HepG2 (cell line): ENCODE measurements around the gene ADPRHL1. TPM values are rescaled to one million over a fixed set of nuclear protein-coding genes. Genes with fewer than 3 reads are reported as not detected.

Source experiments
- ATAC-seq: fragments of 200-7000 bp; cut with Tn5 transposase; 3 replicates; pipeline ENCODE4 v1.9.1; 2020; ENCODE audit warnings: mild to moderate bottlenecking, moderate library complexity
- BruUV-seq: library from RNA; stranded (reverse); fragments of 400-500 nt; replicated peaks from 2 replicates; lab custom pipeline; 2021; lab: Mats Ljungman, UMichigan
- CTCF ChIA-PET: fragments of 300-600 bp; formaldehyde crosslinking; extraction: SDS; loops from one replicate; lab custom pipeline; 2021; ENCODE audit warnings: low total read pairs, inconsistent platforms, low intra/inter-chr PET ratio; lab: Yijun Ruan, JAX
- POLR2A ChIA-PET: fragments of 350-600 bp; sonication (Branson Sonifier 250); formaldehyde crosslinking; loops from one replicate; lab custom pipeline; 2020; ENCODE audit warnings: antibody characterized with exemption, inconsistent platforms; lab: Yijun Ruan, JAX
- DNase-seq: peaks from one replicate; pipeline ENCODE4 v3.0.0-alpha.2; 2015; ENCODE audit warnings: low spot score
- FAIRE-seq: peaks from 3 replicates; lab custom pipeline; 2011; peaks lifted over from hg19 to GRCh38; lab: Jason Lieb, UNC
- H2AFZ ChIP-seq: one replicate; pipeline ENCODE4 v1.6.1; 2011; ENCODE audit warnings: low read length, inconsistent platforms
- H3K27ac ChIP-seq: fragments of 300-600 bp; 3 replicates; pipeline ENCODE4 v1.8.0; 2011; ENCODE audit warnings: mixed run types, mild to moderate bottlenecking, mixed read lengths, low read length, inconsistent platforms; ENCODE audit not compliant: insufficient read depth; ENCODE audit errors: extremely low read length
- H3K27me3 ChIP-seq, 2 experiments: fragments of 200-600 bp in 1 of 2; 2 replicates in 1 of 2; 3 replicates in 1 of 2; pipeline versions ENCODE4 v1.6.0 to v1.8.0; 2011; ENCODE audit warnings: low read length in 2 of 2, mild to moderate bottlenecking in 2 of 2, moderate library complexity in 2 of 2, inconsistent platforms in 1 of 2; ENCODE audit not compliant: insufficient read depth in 2 of 2, control insufficient read depth in 1 of 2
- H3K36me3 ChIP-seq, 2 experiments: fragments of 200-600 bp in 1 of 2; replicated peaks in 1 of 2; 2 replicates in 1 of 2; 3 replicates in 1 of 2; pipeline versions ENCODE4 v1.5.1 to v1.8.0; 2011; ENCODE audit warnings: low read length in 2 of 2, inconsistent platforms in 1 of 2; ENCODE audit not compliant: insufficient read depth in 2 of 2, control insufficient read depth in 1 of 2
- H3K4me1 ChIP-seq: 2 replicates; pipeline ENCODE4 v1.5.1; 2012; ENCODE audit warnings: low read length, inconsistent platforms; ENCODE audit not compliant: insufficient read depth
- H3K4me2 ChIP-seq: 2 replicates; pipeline ENCODE4 v1.6.0; 2011; ENCODE audit warnings: low read depth, low read length, inconsistent platforms
- H3K4me3 ChIP-seq, 3 experiments: fragments of 200-600 bp in 1 of 3; sonication (generic), shearing (Covaris generic) in 1 of 3; replicated peaks in 1 of 3; 2 replicates each; pipeline ENCODE4 v1.5.1; 2011 to 2016; ENCODE audit warnings: low read length in 3 of 3, inconsistent platforms in 2 of 3, low read depth in 2 of 3, mild to moderate bottlenecking in 2 of 3, control low read depth in 1 of 3, mixed read lengths in 1 of 3; ENCODE audit not compliant: insufficient read depth in 1 of 3
- H3K79me2 ChIP-seq: one replicate; pipeline ENCODE4 v1.6.1; 2011; ENCODE audit warnings: low read length, inconsistent platforms; ENCODE audit not compliant: insufficient read depth
- H3K9ac ChIP-seq: 2 replicates; pipeline ENCODE4 v1.6.0; 2011; ENCODE audit warnings: mild to moderate bottlenecking, low read depth, low read length, inconsistent platforms; ENCODE audit not compliant: insufficient read depth
- H3K9me3 ChIP-seq: 2 replicates; pipeline ENCODE4 v1.5.1; 2012; ENCODE audit warnings: mild to moderate bottlenecking, low read length
- H4K20me1 ChIP-seq: 2 replicates; pipeline ENCODE4 v1.6.0; 2011; ENCODE audit warnings: inconsistent platforms, mild to moderate bottlenecking, low read length, moderate library complexity; ENCODE audit not compliant: insufficient read depth
- CREB1 ChIP-seq, 2 experiments: fragments of 450-650 bp in 1 of 2; IDR thresholded peaks; 2 replicates each; pipeline ENCODE4 v1.6.1; 2016 to 2017; ENCODE audit warnings: control low read depth in 1 of 2, mild to moderate bottlenecking in 1 of 2, missing compliant biosample characterization in 1 of 2, missing genetic modification characterization in 1 of 2
- CSRNP2 ChIP-seq: sonication (generic); formaldehyde crosslinking; conservative IDR thresholded peaks from 2 replicates; pipeline ENCODE4 v1.8.0; 2022; ENCODE audit warnings: low read depth, missing genetic modification reagents
- NCOA2 ChIP-seq: sonication (generic); formaldehyde crosslinking; IDR thresholded peaks from 2 replicates; pipeline ENCODE4 v1.8.0; 2022; ENCODE audit warnings: inconsistent platforms
- ZBTB38 ChIP-seq: sonication (generic); formaldehyde crosslinking; IDR thresholded peaks from 2 replicates; pipeline ENCODE4 v1.5.1; 2020; ENCODE audit warnings: mild to moderate bottlenecking, missing genetic modification reagents
- ZNF281 ChIP-seq: sonication (generic); formaldehyde crosslinking; IDR thresholded peaks from 2 replicates; pipeline ENCODE4 v1.4.0; 2020; ENCODE audit warnings: missing genetic modification reagents, borderline replicate concordance
- ZNF350 ChIP-seq: sonication (generic); formaldehyde crosslinking; IDR thresholded peaks from 2 replicates; pipeline ENCODE4 v1.4.0; 2020; ENCODE audit warnings: mild to moderate bottlenecking, low read depth, missing genetic modification reagents, borderline replicate concordance
- ZNF367 ChIP-seq: sonication (generic); formaldehyde crosslinking; IDR thresholded peaks from 2 replicates; pipeline ENCODE4 v1.4.0; 2020; ENCODE audit warnings: missing genetic modification reagents, borderline replicate concordance
- ZNF577 ChIP-seq: sonication (generic); formaldehyde crosslinking; IDR thresholded peaks from 2 replicates; pipeline ENCODE4 v1.4.0; 2020; ENCODE audit warnings: mild to moderate bottlenecking, low read depth, missing genetic modification reagents, borderline replicate concordance
- ZSCAN30 ChIP-seq: sonication (generic); formaldehyde crosslinking; IDR thresholded peaks from 2 replicates; pipeline ENCODE4 v1.5.0; 2020; ENCODE audit warnings: mild to moderate bottlenecking, missing genetic modification reagents
- WGBS: methylation state at CpG from one replicate; pipeline ENCODE4 v1.1.6; 2017; ENCODE audit warnings: low lambda C conversion rate; 5-methylcytosine and 5-hydroxymethylcytosine counted together
- in situ Hi-C: cut with HindIII; loops from 2 replicates; pipeline ENCODE4 v1.10.0; 2017; ENCODE audit warnings: low pct_unique_long_range_greater_than_20kb; ENCODE audit not compliant: extremely low pct_ligation_motif_present
- intact Hi-C: fragments of 100-400 bp; cut with micrococcal nuclease; formaldehyde crosslinking; loops from one replicate; pipeline ENCODE4 v1.10.0; 2022; ENCODE audit not compliant: unreplicated experiment
- polyA plus RNA-seq, 8 experiments: library from polyadenylated mRNA; depleted of rRNA in 3 of 8; stranded (reverse) in 7 of 8; unstranded in 1 of 8; fragments of >200 nt; fragmentation: Illumina TruSeq in 4 of 8; extraction: Trizol in 4 of 8; gene quantifications; 2 replicates each; pipeline versions ENCODE4 v1.2.1 to v1.2.3, GENCODE V29; 2011 to 2016; ENCODE audit warnings: low read depth in 4 of 8, missing spikeins in 1 of 8, mixed read lengths in 1 of 8; ENCODE audit not compliant: insufficient read depth in 1 of 8
- total RNA-seq, 5 experiments: library from RNA; depleted of rRNA; stranded (reverse); fragments of >200 nt; fragmentation: Illumina TruSeq; extraction: Trizol; gene quantifications; 2 replicates each; pipeline ENCODE4 v1.2.3, GENCODE V29; 2016; ENCODE audit warnings: low read depth in 1 of 5

ADPRHL1 gene
- total and polyA plus RNA-seq, 2 of the 13 experiments (the other 11 are each of a cell fraction or from before 2014, with no cell fraction given): 0.34 to 0.40 TPM

- H3K27ac ChIP-seq: no peak overlapping the region
- intact Hi-C loops: no loop called here
- peaks cover 53% of the 10 kb centered on the region for H3K4me1 ChIP-seq
- no peak for FAIRE-seq
- H3K4me3 ChIP-seq: no peak overlapping the region
- DNase-seq: no peak
- H3K9ac ChIP-seq: no peak overlapping the region
- ChIA-PET CTCF (no interaction called here), POLR2A (no interaction called here)
- peaks cover 48% of the 10 kb centered on the region for H3K79me2 ChIP-seq
- TF ChIP-seq ZNF350 (CRISPR knock-in tag) (0 out of 2 replicates have a peak, but pooled peaks have one; percentile 27), NCOA2 (CRISPR knock-in tag) (no peak), ZNF367 (no peak), ZBTB38 (0 out of 2 replicates have a peak, but pooled peaks have one; percentile 32)
- 95% methylated on average over 26 of the region's 26 CpGs for WGBS
- H2AFZ ChIP-seq: no peak overlapping the region
- H4K20me1 ChIP-seq: peaks cover 14% of the 10 kb centered on the region; the same call in 1 of the 2 replicates
- BruUV-seq: no TSS peak
- H3K4me2 ChIP-seq: no peak overlapping the region
- H3K36me3 ChIP-seq: peaks cover 20 to 57% of the 10 kb centered on the region in 2 experiments
- H3K27me3 ChIP-seq: no peaks in the 10 kb centered on the region
- no peak for ATAC-seq
- in situ Hi-C loops: no loop called here
- no peaks in the 10 kb centered on the region for H3K9me3 ChIP-seq
Observed at GRCh38 chr13:113495494-113496210, 42.4 kb upstream of the ADPRHL1 start.

GRCh38 chr13:113493315-113493951 lies 40.1 kb upstream of the ADPRHL1 start:
- Histone ChIP-seq H3K9me3 (no peaks in the 10 kb centered on the region), H3K4me3 (peak overlapping the region; percentile 15 to 53 (median 36); a peak in 5 of 6 replicates), H2AFZ (no peak overlapping the region), H3K9ac (peak overlapping the region; percentile 60), H3K27me3 (no peaks in the 10 kb centered on the region), H3K4me1 (peaks cover 68% of the 10 kb centered on the region), H4K20me1 (peaks cover 24% of the 10 kb centered on the region), H3K4me2 (peak overlapping the region; percentile 97), H3K79me2 (peaks cover 64% of the 10 kb centered on the region), H3K36me3 (peaks cover 8 to 37% of the 10 kb centered on the region in 2 experiments; a peak in 4 of 5 replicates), H3K27ac (peak overlapping the region; percentile 76)
- FAIRE-seq: peak; percentile 68
- ChIA-PET POLR2A (interaction anchor here (1.3 to 1.5 kb wide), 2 partner anchors 12 to 43 kb away, joined by 4 read pairs; no protein-coding TSS in a partner anchor), CTCF (no interaction called here)
- BruUV-seq: TSS peak; percentile 41
- peak; percentile 13; the same call in 2 of the 3 replicates for ATAC-seq
- peak; percentile 90 for DNase-seq
- 2% methylated on average over 5 of the region's 5 CpGs for WGBS
- in situ Hi-C loops (no loop called here), intact Hi-C loops (loop anchor here (5.0 kb wide), 1 partner anchor 69 kb away; no protein-coding TSS in a partner anchor)
- no peak for TF ChIP-seq ZNF577 (CRISPR knock-in tag)
- peak; percentile 48; the same call in 1 of the 2 replicates for TF ChIP-seq CREB1 (IDR thresholded peaks at IDR 0.05)
- TF ChIP-seq CREB1 (CRISPR knock-in tag; IDR thresholded peaks at IDR 0.05): 0 out of 2 replicates have a peak, but pooled peaks have one; percentile 49
- TF ChIP-seq ZNF281: no peak
- TF ChIP-seq ZSCAN30 (CRISPR knock-in tag): no peak
- no peak for TF ChIP-seq CSRNP2 (CRISPR knock-in tag)
